ENCODE data around the gene C6orf136.

Gene C6orf136

DNA sequence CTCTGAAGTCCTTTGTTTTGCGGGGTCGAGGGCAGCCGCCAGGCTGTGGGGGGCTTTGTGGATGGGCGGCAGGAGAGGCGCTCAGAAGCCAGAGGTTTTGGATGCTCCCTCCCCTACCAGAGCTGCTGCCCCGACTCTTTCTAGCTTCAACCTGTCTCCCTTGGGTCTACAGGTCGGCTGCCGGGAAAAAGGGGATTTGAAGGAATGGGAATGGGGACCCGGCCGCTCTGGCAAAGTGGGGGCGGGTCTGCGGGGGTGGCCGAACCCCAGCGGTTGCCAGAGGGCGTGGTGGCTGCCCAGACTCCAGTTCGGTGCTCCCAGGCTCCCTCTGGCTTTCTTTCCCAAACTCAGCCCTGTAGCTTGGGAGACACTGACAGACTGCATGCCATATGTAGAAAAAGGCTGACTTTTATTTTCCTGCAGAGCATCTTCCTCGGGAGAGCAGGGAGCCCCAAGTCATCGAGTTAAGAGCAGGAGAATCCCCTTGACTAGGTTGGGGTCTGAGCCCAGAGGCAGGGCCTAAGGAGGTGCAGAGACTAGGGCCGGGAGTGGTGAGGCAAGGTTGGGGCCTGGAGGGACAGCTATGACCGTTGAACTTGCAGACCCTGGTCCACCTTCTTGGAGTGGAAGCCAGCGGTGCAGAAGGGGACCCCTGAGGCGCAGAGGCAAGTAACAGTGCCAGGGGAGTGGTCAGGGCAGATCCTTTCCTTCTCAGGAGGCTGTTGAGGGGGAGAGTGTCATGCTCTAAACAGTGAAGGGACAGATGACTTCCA, 40.9 kb downstream of the C6orf136 start:
- no peak for DNase-seq

DNA sequence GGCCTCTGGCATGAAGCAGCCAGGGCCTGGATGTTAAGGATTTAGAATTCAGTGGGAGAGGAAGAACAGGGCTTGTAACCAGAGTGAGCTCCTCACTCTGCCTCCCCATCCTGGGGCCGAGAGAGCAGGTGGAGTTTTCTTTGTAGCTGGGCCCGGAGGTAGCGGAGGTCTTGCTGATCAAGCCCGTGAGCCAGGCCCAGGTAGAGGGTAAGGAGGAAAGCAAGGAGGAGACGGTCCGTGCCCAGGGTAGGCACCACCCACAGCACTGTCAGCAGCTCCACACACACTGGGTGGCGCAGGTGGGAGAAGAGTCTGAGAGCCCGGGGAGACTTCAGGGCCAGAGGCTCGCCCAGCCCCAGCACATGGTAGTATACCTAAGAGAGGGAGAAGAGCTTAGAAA, 41.6 kb downstream of the C6orf136 start:
- no peak for DNase-seq

DNA sequence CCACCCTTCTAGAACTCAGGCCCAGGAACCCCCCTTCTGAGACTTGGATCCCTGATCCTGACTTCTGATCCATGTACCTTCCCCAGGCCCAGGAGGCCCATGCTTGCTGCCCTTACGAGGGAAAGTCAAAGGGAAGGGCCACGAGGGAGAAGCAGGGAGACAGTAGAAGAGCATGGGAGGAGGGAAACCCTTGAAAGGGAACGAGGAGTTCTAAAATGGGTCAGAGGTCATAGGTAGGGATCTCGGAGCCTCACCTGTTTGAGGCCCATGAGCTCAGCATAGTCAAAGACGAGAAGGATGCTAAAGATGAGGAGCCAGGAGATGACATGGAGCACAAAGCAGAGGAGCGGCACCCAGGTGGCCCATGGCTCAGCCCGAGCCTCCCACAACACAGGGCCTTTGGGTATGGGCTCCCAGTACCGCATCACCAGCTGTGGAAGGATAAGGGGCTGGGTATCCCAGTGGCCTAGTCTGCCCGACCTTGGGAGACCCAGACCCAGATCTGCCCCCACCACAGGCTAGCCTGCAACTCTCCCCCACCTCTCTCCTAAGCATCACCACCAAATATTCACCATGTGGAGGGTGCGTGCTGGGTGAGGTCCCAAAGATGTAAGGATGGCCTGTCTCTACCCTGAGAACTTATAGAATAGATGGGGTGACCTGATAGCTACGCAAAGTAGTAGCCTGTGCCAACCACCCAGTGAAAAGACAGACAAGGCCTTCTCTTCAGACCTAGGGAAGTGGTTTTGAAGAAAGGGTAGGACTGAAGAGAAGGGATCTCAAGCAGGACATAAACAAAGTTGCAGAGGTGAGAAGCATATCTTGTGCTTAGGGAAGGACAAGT, 42.3 kb downstream of the C6orf136 start:
- DNase-seq = no peak

DNA sequence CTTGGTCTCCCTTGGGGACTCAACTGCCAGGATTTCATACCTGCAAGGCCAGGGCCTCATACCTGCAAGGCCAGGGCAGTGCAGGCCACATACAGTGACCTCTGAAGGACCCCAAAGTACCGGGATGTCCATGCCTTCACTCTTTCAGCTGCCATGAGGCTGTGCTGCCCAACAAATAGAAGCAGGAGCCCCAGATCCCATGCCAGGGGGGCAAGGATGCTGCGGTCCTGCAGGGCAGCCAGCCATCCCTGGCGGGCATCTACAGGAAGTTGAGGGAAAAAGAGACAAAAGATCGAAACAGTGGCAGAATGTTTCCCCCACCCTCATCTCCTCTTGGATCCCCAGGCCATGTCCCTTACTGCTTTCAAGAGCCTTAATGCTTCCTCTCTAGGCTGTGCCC, 43.1 kb downstream of the C6orf136 start:
- DNase-seq = no peak

DNA sequence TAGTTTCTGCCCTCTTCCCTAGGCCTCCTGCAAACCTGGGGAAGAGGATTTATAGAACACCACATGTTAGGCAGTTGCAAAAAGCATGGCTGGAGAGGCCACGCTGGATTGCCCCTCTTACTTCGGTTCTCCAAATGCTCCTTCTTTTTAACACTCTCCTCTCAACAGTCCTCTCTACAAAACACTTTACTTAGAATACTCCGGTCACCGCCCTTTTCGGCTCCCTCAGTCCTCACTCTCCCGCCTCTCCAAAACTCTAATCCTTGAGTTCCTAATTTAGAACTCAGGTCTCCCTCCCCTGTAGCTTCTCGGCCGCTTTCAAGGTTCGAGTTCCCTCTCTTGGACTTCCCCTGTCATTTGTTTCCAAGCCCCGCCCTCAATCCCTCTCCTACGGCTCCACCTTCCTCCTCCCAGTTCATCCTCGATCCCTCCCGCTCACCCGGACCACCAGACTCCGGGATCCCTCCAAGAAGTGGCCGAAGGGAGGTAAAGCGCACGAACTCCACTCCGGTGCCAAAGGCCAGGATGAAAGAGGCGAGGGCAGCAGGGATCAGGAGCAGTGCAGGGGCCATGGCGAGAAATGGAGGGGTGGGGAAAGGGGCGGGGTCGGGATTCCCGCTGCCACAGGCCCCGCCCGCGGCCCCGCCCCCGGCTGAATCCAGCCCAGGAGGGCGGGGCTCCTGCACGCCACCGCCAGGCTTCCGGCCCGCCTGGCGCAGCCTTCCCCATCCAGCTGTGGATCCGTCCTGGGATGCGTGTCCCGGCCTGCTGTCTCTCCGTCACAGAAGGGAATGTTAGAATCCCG, 43.7 kb downstream of the C6orf136 start, which contains the start of gene NRM:
NRM (minus strand) TSS at position 582 of the 805 bp plus-strand sequence; CDS start at position 572, 10 bp downstream.
- DNase-seq = peak; percentile 49

DNA sequence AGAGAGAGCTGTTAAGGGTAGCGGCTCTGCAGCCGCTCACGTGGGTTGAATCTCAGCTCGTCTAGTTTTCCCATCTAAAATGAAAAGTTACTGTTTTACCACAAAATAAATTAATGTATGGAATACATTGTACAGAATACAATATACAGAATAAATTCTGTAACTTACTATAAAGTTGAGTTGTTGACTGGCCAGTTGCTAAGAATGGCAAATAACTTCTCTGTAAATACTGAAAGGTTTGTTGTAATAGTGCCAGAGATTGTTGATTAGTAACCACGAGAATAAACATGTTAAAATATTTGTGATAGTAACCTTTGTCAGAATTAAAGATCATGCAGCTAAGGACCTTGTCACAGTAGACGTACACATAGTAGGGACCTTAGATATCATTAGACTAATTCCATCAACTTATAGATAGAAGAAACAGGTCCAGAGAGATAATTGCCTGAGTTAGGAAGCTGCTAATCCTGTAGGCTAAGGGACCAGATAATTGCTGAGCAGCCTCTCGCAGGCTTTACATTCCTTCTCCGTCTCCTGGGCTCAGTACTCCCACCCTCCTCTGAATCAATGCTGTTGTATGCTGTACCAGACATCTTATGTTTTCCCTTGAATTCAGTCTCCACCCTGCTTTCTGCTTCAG, 44.4 kb downstream of the C6orf136 start:
- DNase-seq = no peak

DNA sequence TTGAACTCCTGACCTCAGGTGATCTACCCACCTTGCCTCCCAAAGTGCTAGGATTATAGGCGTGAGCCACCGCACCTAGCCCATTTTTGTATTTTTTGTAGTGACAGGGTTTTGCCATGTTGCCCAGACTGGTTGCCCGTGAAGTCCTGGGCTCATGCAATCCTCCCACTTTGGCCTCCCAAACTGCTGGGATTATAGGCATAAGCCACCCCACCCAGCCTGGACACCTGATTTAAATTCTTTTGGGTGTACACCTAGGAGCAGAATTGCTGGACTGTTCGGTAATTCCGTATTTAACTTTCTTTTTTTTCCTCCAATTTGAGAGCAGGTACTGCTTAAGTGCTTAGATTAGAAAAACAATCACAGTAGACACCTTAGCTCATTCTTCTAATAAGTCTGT, 49.5 kb downstream of the C6orf136 start:
- DNase-seq = no peak

DNA sequence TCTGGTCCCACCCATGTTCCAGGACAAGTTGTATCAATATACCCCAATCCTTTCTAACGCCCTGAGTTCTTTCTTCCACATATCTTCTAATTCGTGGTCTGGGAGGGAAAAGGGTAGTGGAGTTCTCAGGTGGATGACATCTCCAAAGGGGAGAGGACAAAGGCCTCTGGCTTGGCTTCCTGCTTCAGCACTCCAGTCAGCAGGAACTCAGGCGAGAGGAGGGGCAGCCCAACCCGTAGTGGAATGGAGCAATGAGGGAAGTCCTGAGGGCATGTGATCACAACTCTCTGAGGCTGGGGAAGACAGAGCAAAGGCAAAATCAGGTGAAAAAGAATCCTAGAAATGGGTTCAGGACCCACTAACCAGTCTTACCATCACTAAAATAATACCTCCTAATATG, 53.4 kb downstream of the C6orf136 start:
- DNase-seq = no peak

Data from NCI-H1417 treated with DMSO at 0.1 percent for 48 hours (cell line).